ENCODE results near the gene NRL. TPM values are rescaled to one million over a fixed set of nuclear protein-coding genes. Genes with fewer than 3 reads are reported as not detected.

NRL gene
- total RNA-seq, 2 experiments from 2014 or later, result 1.1 to 1.7 TPM

DNA sequence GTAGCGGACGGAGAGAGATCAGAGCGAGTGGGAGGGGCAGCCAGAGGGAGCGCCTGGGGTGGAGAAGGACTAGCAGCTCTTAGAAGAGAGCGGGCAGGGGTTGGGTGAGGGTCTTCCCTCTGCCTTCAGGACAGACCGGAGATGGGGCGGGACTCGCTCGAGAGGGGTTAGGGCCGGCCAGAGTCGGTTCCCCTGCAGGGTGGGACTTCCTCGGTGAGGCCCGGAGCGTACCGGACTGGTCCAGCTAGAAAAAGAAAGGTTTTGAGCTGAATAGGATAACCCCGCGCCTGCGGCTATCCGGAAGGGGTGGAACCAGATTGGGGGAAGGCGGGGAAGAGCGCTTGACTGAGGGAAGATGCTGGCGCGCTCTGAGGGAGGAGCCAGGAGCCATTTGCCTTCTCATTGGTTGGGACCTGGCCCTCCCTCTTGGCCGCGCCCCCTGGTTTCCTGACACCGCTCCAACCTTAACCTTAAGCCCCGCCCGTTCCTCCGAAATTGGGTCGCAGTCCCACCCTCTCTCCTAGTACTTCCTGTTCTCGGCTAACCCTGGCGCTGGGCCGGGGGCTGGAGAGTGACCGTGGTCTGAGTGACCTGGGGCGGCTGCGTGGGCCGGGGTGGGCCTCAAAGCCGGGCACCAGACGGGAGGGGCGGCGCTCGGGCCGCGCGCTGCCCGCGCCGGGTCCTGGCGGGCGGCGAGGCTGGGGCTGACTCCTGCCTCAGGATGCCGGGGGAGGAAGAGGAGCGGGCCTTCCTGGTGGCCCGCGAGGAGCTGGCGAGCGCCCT is 32.4 kb upstream of the NRL start, which contains the start of gene RNF31:
RNF31 (plus strand) TSS at position 521 of the 783 bp plus-strand sequence; CDS start at position 722, 201 bp downstream.
- POLR2A ChIA-PET, result interaction anchor here (0.5 to 3.8 kb wide), 9 partner anchors 10 to 53 kb away, joined by 3 to 34 read pairs (median 4); partner anchors contain the start of genes DCAF11, IRF9, NRL and PCK2
- CTCF ChIA-PET, result interaction anchor here (0.9 to 2.7 kb wide), 6 partner anchors 8 to 57 kb away, joined by 3 to 24 read pairs (median 7); partner anchors contain the start of genes DCAF11, IRF9, NRL and PSME1

DNA sequence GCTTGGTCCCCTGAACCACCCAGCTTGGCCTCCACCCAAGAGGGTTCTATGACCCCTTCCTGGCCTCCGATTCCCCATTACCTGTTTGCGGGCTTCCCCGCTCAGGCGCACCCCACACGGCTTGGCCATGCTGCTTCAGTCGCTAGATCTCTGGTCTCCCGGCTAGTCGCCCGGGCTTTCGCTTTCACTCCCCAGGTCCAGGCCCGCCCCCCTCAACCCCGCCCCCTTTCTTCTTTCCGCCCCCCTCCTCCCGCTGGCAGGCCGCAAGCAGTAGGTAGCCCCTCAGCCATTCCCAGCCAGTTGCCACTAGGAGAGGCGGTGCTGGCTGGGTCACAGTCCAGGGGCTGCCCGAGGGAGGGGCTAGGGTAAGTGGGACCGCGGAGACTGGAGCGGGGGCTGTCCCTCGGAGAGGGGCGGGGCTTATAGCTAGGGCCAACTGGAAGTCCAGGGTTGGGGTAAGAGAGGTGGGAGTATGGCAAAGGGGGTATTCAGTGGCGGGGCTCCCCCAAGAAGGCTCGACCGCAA is 31.8 kb upstream of the NRL start, which contains the start of gene PSME2:
PSME2 (minus strand) TSS at position 158 of the 525 bp plus-strand sequence; CDS start at position 129, 29 bp downstream.
- POLR2A ChIA-PET, result interaction anchor here (0.9 to 3.8 kb wide), 8 partner anchors 10 to 52 kb away, joined by 3 to 34 read pairs (median 7); partner anchors contain the start of genes DCAF11, IRF9, NRL and PCK2
- CTCF ChIA-PET, result interaction anchor here (1.2 to 2.7 kb wide), 6 partner anchors 9 to 38 kb away, joined by 3 to 24 read pairs (median 7); partner anchors contain the start of genes DCAF11, IRF9, NRL and PSME1

GRCh38 chr14:24145690-24146452 is 31.1 kb upstream of the NRL start:
- ChIA-PET CTCF (interaction anchor here (1.2 to 2.6 kb wide), 5 partner anchors 9 to 37 kb away, joined by 3 to 8 read pairs (median 6); partner anchors contain the start of genes DCAF11, IRF9, NRL and PSME1), POLR2A (interaction anchor here (1.1 to 3.8 kb wide), 5 partner anchors 9 to 51 kb away, joined by 4 to 34 read pairs (median 16); partner anchors contain the start of genes DCAF11, IRF9, NRL and PCK2)

DNA sequence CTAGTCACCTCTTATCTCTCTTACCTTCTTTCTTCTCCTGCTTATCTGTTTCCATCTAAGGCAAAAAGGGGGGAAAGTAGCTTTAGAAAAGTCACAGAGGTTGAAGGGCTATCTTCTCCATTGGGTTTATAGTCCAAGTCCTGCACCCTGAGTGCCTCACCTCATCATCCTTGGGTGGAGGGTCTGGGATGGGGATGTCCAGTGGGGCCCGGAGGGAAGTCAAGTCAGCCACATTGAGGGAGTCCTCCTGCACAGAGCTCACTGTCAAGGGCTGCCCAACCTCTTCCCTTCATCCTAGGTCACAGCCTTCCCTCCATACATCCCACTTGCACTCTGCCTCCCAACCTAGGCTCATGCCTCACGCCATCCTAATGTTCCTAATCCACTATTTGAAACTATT is 30.5 kb upstream of the NRL start:
- ChIA-PET POLR2A (interaction anchor here (2.4 to 3.8 kb wide), 3 partner anchors 8 to 31 kb away, joined by 16 to 34 read pairs (median 18); partner anchors contain the start of genes DCAF11, IRF9, NRL and PSME1), CTCF (interaction anchor here (1.2 to 1.6 kb wide), 3 partner anchors 9 to 30 kb away, joined by 6 to 8 read pairs (median 6); partner anchors contain the start of genes DCAF11, IRF9, NRL and PSME1)

- ChIA-PET CTCF (interaction anchor here (1.4 kb wide), 1 partner anchor 17 kb away, joined by 6 read pairs; the partner anchor contains the start of gene IRF9), POLR2A (no interaction called here)
These were observed 29.7 kb upstream of the NRL start for GRCh38 chr14:24144451-24144850.

DNA sequence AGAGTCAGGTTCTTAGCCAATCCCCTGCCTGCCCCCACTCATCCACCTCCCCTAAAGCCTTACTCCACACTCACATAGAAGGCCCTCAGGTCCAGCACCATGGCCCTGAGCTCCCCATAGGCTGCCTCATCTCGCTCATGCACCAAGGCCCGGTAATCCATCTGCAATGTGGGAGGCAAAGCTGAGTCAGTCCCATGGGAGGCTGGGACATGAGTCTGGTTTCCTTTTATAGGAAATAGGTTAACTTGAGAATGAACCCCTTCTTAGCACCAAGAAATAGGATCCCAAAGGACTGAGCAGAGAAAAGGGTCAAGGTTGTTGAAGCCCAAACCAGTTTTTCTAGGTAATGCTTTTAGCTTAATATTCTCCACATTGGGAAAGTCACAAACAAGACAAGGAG is 28.8 kb upstream of the NRL start:
- ChIA-PET POLR2A (no interaction called here), CTCF (interaction anchor here (1.4 kb wide), 1 partner anchor 18 kb away, joined by 6 read pairs; the partner anchor contains the start of gene IRF9)

- ChIA-PET POLR2A (interaction anchor here (1.0 to 1.7 kb wide), 5 partner anchors 9 to 102 kb away, joined by 3 to 8 read pairs (median 4); partner anchors contain the start of genes DCAF11, IRF9, NRL and TINF2), CTCF (interaction anchor here (0.6 to 1.6 kb wide), 4 partner anchors 20 to 50 kb away, joined by 3 to 5 read pairs (median 5); partner anchors contain the start of genes DCAF11 and IRF9)
These were observed 26.5 kb upstream of the NRL start, which contains the start of gene EMC9 for GRCh38 chr14:24141097-24141880. TSS of gene EMC9 (minus strand) at chr14:24141591. CDS start at chr14:24141304, 287 bp downstream.

DNA sequence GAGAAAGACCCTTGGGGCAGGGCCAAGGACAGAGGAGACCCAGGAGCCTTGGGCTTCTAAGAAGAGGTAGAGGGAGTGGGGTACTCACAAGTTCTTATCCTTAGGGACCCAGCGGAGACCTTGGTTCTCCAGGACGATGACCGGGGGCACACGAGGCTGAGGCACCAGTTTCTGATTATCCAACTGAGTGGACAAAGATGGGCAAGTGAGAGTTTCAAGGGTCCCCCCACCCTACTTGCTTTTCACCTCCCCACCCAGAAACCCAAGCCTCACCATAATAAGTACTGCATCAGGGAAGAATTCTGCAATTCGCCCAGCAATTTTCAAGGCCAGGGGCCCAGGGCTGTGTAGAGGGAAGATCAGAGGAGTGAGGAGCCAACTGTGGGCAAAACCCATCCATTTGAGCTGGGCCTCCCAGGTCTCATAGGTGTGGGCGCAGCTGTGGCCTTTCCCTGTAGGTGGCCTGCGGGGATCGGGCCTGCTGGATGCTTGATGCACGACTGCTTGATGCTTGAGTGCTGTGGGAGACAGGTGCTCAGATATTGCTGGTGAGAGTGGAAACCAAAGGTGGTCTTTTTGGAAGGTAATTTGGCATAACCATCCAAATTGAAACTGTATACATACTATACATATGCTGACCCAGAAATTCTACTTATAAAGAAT is 24.7 kb upstream of the NRL start:
- ChIA-PET POLR2A (no interaction called here), CTCF (interaction anchor here (4.7 kb wide), 1 partner anchor 22 kb away, joined by 34 read pairs; the partner anchor contains the start of gene IRF9)

GRCh38 chr14:24138396-24139271 is 23.9 kb upstream of the NRL start:
- ChIA-PET POLR2A (interaction anchor here (4.1 kb wide), 1 partner anchor 8 kb away, joined by 34 read pairs; the partner anchor contains the start of genes PSME2 and RNF31), CTCF (interaction anchor here (1.2 to 4.7 kb wide), 2 partner anchors 23 to 30 kb away, joined by 3 to 34 read pairs; partner anchors contain the start of gene IRF9)

DNA sequence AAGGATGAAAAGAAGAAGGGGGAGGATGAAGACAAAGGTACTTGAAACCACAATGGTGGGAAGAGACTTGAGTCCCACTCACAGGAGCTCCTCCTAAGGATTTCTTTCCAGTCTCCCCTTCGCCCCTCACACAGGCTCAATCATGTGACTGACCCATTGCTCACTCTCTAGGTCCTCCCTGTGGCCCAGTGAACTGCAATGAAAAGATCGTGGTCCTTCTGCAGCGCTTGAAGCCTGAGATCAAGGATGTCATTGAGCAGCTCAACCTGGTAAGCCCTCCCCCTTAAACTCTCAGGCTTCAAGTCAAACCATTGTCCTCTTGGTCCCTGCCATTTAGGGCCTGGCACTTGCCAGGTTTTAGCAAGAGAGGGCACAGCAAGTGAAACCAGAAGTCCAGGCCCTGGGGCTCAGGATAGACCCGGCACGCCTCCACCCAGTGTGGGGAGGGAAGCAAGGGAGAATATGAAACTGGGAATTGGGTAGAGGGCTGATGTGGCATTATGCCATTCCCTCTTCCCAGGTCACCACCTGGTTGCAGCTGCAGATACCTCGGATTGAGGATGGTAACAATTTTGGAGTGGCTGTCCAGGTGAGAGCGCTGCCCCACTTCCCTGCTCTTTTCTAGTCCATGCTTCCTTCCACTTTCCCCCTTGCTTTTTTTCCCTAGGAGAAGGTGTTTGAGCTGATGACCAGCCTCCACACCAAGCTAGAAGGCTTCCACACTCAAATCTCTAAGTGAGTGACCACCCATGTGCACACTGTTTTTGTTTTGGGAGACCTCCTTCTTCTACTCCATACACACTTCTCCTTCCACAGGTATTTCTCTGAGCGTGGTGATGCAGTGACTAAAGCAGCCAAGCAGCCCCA is 23.0 kb upstream of the NRL start:
- ChIA-PET POLR2A (interaction anchor here (0.7 to 4.1 kb wide), 3 partner anchors 9 to 76 kb away, joined by 3 to 34 read pairs (median 24); partner anchors contain the start of genes CHMP4A, DCAF11, NRL and PSME2), CTCF (interaction anchor here (1.2 to 4.7 kb wide), 4 partner anchors 10 to 29 kb away, joined by 3 to 34 read pairs (median 6); partner anchors contain the start of genes IRF9 and RNF31)

GRCh38 chr14:24136684-24137528 is 22.2 kb upstream of the NRL start:
- POLR2A ChIA-PET, result interaction anchor here (0.5 to 4.1 kb wide), 6 partner anchors 10 to 77 kb away, joined by 3 to 34 read pairs (median 12); partner anchors contain the start of genes CHMP4A, DCAF11, IRF9 and NRL
- CTCF ChIA-PET, result interaction anchor here (0.7 to 4.7 kb wide), 8 partner anchors 9 to 44 kb away, joined by 3 to 34 read pairs (median 6); partner anchors contain the start of genes IRF9 and RNF31

DNA sequence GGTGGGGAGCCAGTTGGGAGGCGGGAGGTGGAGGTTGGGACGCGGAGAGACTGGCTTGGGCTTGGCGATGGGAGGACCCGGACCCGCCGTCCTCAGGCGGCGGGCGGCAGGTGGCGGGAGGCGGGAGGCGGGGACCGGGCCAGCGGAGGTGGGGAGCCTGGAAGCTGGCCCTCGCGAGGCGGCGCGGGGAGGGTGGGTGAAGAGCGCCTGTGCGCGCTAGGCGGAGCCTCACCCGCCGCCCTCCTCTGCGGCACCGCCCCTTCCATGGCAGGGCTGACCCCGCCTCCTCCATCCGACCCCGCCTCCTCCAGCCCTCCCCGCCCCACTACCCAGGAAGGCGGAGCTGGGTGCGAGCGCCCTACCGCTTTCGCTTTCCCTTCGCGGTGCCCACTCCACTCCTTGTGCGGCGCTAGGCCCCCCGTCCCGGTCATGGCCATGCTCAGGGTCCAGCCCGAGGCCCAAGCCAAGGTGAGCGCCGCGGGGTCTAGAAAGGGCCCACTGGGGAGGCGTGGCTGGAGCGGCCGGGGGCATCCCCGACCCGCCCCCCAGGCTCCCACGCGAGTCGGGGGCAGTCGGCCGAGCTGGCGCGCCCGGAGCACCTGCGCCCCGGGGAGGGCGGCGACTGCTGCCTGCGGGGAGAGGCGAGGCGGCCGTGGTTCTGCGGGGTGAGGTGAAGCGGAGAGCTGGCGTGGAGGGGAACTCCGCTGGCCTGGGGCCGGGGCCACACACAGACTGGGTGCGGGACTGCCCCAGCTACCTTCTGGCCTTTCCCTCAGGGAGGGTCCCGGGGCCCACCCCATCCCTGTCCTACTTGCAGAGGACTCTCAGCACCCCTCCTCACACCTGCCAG is 21.3 kb upstream of the NRL start, which contains the start of gene PSME1:
PSME1 (plus strand) TSS at position 361 of the 850 bp plus-strand sequence; CDS start at position 430, 69 bp downstream.
- CTCF ChIA-PET, result interaction anchor here (0.7 to 4.7 kb wide), 10 partner anchors 9 to 59 kb away, joined by 3 to 34 read pairs (median 6); partner anchors contain the start of genes IRF9, RNF31 and TM9SF1

GRCh38 chr14:24135584-24135833 is 20.8 kb upstream of the NRL start:
- POLR2A ChIA-PET, result interaction anchor here (0.7 to 4.1 kb wide), 8 partner anchors 8 to 493 kb away, joined by 3 to 34 read pairs (median 6); partner anchors contain the start of genes DCAF11, IRF9, NRL and PSME2
- CTCF ChIA-PET, result interaction anchor here (0.8 to 4.7 kb wide), 8 partner anchors 9 to 60 kb away, joined by 3 to 34 read pairs (median 6); partner anchors contain the start of genes IRF9, RNF31 and TM9SF1

More for the DNA sequence above, 21.3 kb upstream of the NRL start, which contains the start of gene PSME1:
- POLR2A ChIA-PET, result interaction anchor here (0.7 to 4.1 kb wide), 8 partner anchors 9 to 492 kb away, joined by 3 to 34 read pairs (median 6); partner anchors contain the start of genes DCAF11, IRF9, NRL and PSME2
